ENCODE measurements around the gene SETBP1.

The SETBP1 gene

GRCh38 chr18:44883671-44884070, 203.0 kb downstream of the SETBP1 start:
- peak in 2 of 3 donors; percentile 20 to 50 for DNase-seq

GRCh38 chr18:44884431-44884830, 203.7 kb downstream of the SETBP1 start:
- DNase-seq = peak in 1 of 3 donors; percentile 9

- no peak for DNase-seq
These were observed 204.8 kb downstream of the SETBP1 start for GRCh38 chr18:44885507-44885906.

DNA sequence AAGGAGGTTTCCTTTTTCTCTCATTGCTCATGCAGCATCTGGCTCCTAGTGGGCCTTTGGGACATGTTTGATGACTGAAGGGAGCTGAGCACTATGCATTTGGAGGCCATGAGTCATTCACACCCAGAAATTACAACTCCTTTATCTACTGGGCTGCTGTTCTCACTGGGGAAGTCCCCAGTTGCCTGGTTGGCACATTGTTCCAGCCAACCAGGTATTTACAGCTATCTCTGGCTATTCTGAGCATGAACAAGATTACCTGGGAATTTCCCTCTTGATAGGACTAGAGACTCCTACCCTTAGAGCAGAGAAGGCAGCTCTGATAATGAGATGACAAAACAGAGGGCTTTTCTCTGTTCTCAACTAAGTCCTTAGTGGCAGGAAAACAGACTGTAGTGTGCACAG, 206.5 kb downstream of the SETBP1 start:
- peak; percentile 57 to 75 (median 63) for DNase-seq

- DNase-seq = no peak
These were observed 208.4 kb downstream of the SETBP1 start for GRCh38 chr18:44889111-44889510.

DNA sequence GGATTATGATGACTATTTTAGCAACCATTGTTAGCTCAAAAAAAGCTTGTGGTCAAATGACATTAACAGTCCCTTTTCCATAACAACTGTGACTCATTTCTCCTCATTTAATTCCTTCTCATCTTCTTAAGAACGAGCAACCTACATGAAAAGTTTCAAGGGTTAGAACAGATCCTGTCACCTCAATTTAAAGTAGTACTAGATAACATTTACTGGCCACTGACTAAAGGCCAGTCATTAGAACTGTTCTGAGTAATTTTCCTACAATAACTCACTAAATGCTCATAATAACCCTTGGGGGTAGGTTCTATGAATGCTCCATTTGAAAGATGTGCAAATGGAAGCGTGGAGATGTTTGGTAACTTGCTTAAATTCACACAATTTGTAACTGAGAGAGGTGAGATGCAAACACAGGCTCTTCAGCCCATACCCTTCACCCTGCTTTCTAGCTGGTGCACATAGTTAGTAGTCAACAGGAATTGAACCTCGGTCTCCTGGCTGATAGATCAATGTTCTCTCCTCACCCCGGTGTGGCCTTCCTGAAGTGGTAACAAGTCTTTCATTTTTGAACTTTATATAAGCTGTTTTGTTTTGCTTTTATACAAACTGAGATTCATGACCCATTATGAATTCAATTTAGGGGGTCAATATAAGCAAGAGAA, 212.5 kb downstream of the SETBP1 start:
- no peak for DNase-seq

- DNase-seq = no peak
These were observed 213.3 kb downstream of the SETBP1 start for GRCh38 chr18:44893966-44894365.

DNA sequence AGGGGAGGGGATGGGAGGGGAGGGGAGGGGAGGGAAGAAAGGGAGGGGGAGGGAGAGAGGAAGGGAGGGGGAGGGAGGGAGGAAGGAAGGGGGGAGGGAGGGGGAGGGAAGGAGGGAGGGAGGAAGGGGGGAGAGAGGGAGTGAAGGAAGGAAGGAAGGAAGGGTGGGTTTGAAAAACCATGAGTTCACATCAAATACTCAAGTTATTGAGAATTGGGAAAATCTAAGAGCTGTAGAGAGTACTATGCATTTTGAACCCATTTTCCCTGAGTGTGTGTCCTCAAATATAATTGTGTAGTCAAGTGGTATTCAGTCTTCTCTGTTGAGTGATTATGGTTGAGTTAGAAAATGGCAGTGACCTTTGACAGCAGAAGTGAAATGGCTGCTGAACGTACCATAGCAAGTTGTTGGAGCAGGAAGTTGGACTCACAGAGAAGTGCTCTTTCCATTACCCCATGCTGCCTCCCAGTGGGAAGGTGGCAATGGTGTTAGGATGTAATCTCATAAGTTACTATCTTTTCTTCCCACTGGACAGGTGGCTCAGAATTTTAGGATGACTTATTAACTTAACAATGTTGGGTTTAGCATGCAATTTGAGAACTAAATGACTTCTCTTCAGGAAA, 214.6 kb downstream of the SETBP1 start:
- DNase-seq = peak; percentile 71 to 78 (median 75)

DNA sequence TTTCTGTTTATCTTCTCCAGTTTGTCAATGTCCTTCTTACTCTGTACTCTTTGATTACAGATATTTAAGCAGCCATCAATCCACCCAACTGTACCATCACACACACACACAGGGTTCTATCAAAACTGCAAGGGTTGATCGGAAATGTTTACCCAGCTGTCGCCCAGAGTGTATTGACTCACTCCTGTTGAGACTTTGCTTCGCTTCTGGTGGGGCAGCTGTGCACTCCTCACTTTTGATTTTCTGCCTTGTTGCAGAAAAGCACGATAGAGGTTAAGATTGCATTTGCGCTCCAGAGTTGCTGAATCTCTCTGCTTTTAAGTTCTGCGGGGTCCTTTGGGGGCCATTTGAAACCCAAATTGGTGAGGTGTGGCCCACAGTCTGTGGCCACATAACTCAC, 216.2 kb downstream of the SETBP1 start:
- DNase-seq = no peak

GRCh38 chr18:44897411-44897810, 216.7 kb downstream of the SETBP1 start:
- DNase-seq = no peak

- DNase-seq = no peak
These were observed 217.1 kb downstream of the SETBP1 start for GRCh38 chr18:44897816-44898215.

DNA sequence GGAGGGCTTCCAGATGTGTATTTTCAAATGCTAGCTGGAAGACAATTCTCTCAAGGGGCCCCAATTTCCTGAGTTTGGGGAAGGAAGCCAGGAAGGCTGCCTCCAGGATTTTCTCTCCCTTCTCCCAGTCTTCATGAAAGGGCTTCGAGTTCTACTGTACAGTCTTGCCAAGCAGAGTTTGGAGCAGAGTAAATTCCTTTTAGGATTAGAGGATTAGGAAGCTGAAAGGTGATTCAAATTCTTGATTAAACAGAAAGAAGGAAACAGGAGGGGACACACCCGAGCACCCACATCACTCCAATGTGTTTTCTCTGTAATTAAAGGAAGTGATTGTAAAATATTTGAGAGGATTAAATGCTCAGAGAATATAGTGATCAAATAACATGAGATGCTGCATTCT, 217.8 kb downstream of the SETBP1 start:
- no peak for DNase-seq

DNA sequence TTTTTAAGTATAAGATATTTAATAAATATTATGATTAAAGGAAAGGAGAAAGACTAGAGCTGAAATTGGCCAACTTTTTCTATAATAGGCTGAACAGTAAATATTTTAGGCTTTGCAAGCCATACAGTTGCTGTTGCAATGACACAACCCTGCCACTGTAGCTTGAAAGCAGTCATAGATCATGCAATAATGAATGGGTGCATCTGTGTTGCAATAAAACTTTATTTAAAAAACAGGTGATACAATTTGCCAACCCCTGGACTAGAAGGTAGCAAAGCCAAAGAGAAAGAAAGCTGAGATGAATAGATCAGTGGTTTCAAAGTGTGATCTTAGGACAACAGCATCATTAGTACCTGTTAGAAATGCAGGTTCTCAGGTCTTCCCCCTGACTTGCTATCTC, 219.1 kb downstream of the SETBP1 start:
- DNase-seq = no peak

DNA sequence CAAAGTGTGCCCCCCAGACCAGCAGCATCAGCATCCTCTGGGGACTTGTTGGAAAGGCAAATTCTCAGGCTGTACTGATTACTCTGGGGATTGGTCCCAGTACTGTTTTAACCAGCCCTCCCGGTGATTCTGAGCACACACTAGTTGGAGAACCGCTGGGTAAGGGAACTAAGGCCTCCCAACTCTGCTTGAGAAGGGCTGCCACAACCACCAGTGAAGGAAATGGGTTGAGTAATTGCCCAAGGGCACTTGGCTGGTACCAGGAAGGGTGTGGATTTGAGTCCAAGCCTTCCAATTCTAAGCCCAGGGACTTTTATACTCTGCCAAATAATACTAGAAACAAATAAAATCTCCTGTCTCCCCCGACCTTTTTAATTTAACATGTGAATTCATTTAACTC, 219.9 kb downstream of the SETBP1 start:
- no peak for DNase-seq

- peak; percentile 20 to 36 (median 23) for DNase-seq
These were observed 220.6 kb downstream of the SETBP1 start for GRCh38 chr18:44901283-44901682.

DNA sequence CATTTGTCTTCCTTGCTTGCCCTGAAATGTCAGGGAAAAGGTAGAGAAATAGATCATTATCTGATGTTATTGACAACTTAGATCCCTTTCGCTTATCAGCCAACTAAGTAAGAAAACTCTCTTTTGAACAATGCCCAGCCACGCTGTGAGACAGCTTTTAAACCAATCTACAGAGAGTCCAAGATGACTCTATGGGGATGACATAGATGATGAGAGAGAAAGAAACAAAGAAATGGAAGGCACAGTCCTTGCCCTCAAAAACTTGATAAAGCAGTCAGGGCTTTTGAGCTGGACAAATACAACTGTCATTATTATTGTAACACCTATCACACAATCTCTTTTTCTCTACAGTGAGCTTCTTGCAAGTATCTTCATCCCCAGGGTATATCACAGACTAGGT, 222.6 kb downstream of the SETBP1 start:
- no peak for DNase-seq

DNA sequence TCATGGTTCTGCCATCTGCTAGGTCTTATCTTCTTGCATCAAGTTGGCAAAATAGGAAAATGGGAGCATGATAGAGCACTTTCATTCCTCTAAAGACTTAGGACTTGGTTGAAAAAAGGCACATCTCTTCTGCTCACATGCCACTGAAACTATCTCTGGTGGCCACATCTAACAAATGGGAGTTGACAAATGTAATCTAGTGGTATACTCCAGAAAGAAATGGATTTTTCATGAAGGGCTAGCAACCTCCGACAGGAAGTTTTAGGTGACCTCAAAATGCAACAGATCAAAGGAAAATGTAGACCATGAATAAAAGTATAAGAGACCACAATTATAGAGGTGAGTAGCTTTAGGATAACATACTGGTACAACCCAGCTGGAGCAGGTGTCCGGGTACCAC, 224.1 kb downstream of the SETBP1 start:
- no peak for DNase-seq

DNA sequence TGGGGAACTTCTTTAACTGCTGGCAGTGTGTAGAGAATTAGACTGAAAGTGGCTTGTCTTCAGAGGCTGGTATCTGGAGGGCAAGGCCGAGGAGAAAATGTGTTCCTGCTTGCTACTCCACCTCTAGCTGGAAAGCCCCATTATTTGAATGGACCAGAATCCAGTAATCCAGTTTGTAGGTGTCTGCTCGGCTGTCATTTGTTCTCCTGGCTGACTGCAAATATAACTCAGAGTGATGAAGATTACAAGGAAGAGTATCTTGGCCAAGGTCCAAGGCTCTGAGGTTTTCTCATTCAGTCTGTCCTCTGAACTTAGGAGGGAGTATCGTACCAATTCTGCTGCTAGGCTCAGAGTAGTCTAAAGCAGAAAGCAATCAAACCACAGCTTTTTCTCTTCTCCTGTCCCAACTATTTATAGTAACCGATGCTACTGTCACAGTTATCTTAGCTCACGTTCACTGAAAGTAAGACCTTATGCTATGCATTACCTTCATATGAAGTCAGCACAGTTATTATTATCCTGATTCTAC, 228.6 kb downstream of the SETBP1 start:
- no peak for DNase-seq

- no peak for DNase-seq
These were observed 230.6 kb downstream of the SETBP1 start for GRCh38 chr18:44911260-44911659.

GRCh38 chr18:44911773-44912172, 231.1 kb downstream of the SETBP1 start:
- DNase-seq = no peak

- DNase-seq = no peak
These were observed 232.2 kb downstream of the SETBP1 start for GRCh38 chr18:44912740-44913478.

- DNase-seq = no peak
These were observed 233.3 kb downstream of the SETBP1 start for GRCh38 chr18:44914028-44914427.

GRCh38 chr18:44915213-44915612, 234.5 kb downstream of the SETBP1 start:
- no peak for DNase-seq

- DNase-seq = no peak
These were observed 235.0 kb downstream of the SETBP1 start for GRCh38 chr18:44915661-44916060.

Data from suppressor macrophage treated with lipopolysaccharide for 1 hour (primary cell).